GM12878 (cell line): ENCODE results near the gene SPRN. TPM values are rescaled to one million over a fixed set of nuclear protein-coding genes. Genes with fewer than 3 reads are reported as not detected.

ENCODE experiments used
- NKRF ChIP-seq: fragments of 450-650 bp; conservative IDR thresholded peaks from 2 replicates; pipeline ENCODE4 v1.6.1; 2017; ENCODE audit warnings: mild to moderate bottlenecking, moderate library complexity
- RCOR1 ChIP-seq: conservative IDR thresholded peaks from 2 replicates; pipeline ENCODE4 v1.6.1; 2012; ENCODE audit warnings: low read depth, low read length, improper control_type of control experiment
- ZNF592 ChIP-seq: fragments of 450-650 bp; IDR thresholded peaks from 2 replicates; pipeline ENCODE4 v1.6.1; 2017; ENCODE audit warnings: mild to moderate bottlenecking, moderate library complexity
- ZZZ3 ChIP-seq: IDR thresholded peaks from 2 replicates; pipeline ENCODE4 v1.6.1; 2011; ENCODE audit warnings: low read depth; ENCODE audit not compliant: control insufficient read depth, insufficient read length
- polyA plus RNA-seq, 11 experiments: library from polyadenylated mRNA; depleted of rRNA in 4 of 11; unstranded in 6 of 11; stranded (reverse) in 5 of 11; fragments of >200 nt; fragmentation: Nextera tagmentation in 4 of 11; fragmentation: Illumina TruSeq in 1 of 11; extraction: Ambion mirVana in 4 of 11; extraction: Trizol in 1 of 11; gene quantifications; 1 replicate in 1 of 11; 2 replicates in 10 of 11; pipeline versions ENCODE4 v1.2.1 to v1.2.3, GENCODE V29; 2011 to 2016; ENCODE audit warnings: inconsistent platforms in 2 of 11, missing spikeins in 2 of 11, low read depth in 1 of 11
- total RNA-seq, 4 experiments: library from RNA; depleted of rRNA in 3 of 4; stranded (reverse); fragments of >200 nt in 3 of 4; fragmentation: Illumina TruSeq in 1 of 4; extraction: Trizol in 1 of 4; gene quantifications; 2 replicates each; pipeline versions ENCODE4 v1.2.1 to v1.2.3, GENCODE V29; 2013 to 2021

The SPRN gene
- total and polyA plus RNA-seq, 10 of the 15 experiments (the other 5 are each of a cell fraction or from before 2014, with no cell fraction given), result 0.03 to 0.96 (median 0.46) TPM; not detected in 6

GRCh38 chr10:133394064-133394663 lies 30.3 kb downstream of the SPRN start, which contains the start of gene MTG1 (continued):
- peak; percentile 70; the same call in 1 of the 2 replicates for TF ChIP-seq NKRF
- no peak for TF ChIP-seq RCOR1
- TF ChIP-seq ZZZ3, result no peak
- peak; percentile 74 for TF ChIP-seq ZNF592
